CD4-positive, alpha-beta T cell treated with Interleukin-2 at 100 ng/mL for 4 hours (primary cell): ENCODE measurements around the gene CLPTM1L.
"Not testable (repeated sequence)": the region's sequence is repeated elsewhere in the genome, so short reads cannot be mapped to it uniquely, and the experiment has no call there.

Experiments
- DNase-seq: peaks from one replicate; pipeline ENCODE4 v3.0.0-alpha.2; 2020; ENCODE audit warnings: low spot score

The CLPTM1L gene

GRCh38 chr5:1339818-1340210 lies 5.1 kb downstream of the CLPTM1L start:
- not testable (repeated sequence) for DNase-seq

DNA sequence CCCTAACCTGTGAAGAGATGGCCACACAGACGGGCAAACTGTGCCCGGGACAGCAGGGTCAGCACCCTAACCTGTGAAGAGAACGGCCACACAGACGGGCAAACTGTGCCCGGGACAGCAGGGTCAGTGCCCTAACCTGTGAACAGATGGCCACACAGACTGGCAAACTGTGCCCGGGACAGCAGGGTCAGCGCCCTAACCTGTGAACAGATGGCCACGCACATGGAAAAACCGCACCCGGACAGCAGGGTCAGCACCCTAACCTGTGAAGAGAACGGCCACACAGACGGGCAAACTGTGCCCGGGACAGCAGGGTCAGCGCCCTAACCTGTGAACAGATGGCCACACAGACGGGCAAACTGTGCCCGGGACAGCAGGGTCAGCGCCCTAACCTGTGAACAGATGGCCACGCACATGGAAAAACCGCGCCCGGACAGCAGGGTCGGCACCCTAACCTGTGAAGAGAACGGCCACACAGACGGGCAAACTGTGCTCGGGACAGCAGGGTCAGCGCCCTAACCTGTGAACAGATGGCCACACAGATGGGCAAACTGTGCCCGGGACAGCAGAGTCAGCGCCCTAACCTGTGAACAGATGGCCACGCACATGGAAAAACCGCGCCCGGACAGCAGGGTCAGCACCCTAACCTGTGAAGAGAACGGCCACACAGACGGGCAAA lies 5.6 kb downstream of the CLPTM1L start:
- not testable (repeated sequence) for DNase-seq

DNA sequence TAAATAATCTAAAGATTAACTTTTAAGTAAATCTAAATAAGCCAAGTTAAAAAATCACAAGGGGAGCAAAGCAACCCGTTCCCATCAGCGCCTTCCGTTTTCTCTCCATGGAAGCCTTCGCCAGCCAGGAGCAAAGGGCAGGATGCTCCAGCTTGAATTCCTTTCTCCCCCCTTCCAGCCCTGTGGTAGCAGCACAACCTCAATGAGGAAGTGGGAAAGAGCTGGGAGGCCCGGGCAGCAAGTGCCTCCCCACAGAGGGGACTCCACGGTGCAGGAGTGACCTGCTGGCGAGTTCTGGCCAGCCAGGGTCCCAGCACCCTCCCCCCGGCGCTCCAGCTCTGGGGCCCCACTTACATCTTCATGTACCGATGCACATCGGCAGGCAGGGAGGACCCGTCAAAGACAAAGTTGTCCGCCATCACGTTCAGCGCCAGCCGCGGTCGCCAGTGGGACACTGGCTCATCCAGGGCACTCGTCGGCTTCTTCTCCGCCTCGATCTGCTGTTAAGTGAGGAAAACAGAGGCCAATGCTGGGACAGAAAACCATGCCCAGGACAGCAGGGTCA lies 6.3 kb downstream of the CLPTM1L start:
- DNase-seq: no peak

GRCh38 chr5:1338196-1338490 lies 6.8 kb downstream of the CLPTM1L start:
- no peak for DNase-seq

DNA sequence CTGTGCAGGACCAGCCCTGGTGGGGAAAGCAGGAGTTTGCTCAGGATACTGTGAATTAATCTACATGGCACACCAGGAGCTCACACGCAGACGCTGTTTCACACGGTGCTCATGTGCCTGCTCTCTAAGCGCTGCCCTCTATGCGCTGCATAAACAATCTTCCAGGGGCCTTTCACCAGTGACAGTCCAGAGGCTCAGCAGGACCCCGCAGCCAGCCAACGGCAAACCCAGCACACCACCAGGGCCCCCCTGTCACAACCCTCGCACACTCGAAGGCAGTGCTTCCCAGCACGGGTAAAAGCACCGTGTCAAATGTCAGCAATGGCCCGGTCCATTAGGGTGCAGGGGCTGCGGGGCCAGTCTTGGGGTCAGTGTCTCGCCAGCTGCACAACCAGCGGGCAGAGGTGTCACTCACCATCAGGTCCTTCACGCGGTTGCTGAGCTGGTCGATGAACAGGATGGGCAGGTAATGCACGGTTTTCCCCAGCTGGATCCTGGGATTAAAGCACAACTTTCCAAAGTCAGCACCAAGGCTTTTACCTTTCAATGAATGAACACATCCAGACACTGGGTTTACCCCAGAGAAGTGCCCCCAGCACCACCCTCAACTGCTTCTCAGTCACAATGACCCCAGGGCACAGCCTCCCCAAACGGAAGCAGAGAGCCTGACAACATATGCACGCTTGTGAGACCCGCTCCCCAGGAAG lies 7.3 kb downstream of the CLPTM1L start:
- DNase-seq: no peak

DNA sequence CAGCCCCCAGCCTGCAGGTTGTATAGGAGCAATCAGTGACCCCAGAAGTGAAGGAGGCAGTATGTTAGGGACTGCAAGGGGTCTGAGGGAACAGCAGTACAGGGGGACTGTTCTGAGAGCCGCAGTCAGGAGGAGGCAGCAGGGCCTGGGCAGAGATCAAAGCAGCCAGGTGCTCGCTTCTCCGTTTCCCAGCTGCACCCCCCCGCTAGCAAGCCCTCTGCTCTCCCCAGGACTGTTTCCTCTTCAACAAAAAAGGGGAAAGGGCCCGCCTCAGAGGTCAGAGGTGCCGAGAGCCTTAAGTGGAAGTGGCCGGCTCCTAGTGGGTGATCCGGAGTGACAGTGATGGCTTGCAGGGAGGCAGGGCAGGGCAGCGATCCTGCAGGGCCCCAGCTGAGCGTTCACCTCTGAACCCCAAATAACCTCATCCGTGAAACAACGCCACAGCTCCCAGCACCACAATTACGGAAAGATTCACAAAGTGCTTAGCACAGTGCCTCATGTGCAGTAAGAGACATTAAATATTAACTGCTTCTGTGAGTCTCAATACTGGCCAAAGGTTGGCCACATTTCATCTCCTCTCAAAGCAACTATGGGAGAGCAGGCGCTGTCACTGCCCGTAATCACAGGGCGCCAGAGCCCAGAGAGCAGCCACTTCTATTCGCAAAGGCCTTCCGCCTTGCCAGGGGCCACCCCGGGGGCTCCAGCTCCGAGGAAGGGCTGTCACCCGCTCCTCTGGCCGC lies 8.0 kb downstream of the CLPTM1L start:
- DNase-seq: no peak

GRCh38 chr5:1336106-1336561 lies 8.8 kb downstream of the CLPTM1L start:
- no peak for DNase-seq

DNA sequence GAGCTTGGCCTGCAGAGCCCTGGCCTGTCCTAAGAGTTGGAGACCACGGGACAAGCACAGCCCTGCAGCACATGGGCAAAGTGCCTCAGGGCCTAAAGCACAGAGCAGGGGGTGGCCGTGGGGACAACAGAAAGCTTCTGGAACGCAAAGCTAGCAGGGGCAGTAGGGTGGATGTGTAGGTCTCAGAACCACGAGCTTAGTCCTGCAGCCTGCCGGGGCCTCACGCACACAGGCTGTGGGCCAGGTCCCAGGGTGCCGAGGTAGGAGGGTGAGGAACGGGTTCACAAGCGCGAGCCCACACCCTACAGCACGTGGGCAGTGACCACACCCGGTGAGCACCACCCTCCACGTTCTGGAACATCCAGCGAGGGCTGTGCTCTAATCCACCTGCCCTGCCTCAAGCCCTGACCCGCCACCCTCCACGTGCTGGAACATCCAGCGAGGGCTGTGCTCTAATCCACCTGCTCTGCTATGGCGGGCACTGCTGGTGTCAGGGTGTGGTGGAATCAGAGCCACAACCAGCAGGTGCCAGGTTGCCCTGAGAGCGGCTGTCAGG lies 9.3 kb downstream of the CLPTM1L start:
- DNase-seq: no peak

DNA sequence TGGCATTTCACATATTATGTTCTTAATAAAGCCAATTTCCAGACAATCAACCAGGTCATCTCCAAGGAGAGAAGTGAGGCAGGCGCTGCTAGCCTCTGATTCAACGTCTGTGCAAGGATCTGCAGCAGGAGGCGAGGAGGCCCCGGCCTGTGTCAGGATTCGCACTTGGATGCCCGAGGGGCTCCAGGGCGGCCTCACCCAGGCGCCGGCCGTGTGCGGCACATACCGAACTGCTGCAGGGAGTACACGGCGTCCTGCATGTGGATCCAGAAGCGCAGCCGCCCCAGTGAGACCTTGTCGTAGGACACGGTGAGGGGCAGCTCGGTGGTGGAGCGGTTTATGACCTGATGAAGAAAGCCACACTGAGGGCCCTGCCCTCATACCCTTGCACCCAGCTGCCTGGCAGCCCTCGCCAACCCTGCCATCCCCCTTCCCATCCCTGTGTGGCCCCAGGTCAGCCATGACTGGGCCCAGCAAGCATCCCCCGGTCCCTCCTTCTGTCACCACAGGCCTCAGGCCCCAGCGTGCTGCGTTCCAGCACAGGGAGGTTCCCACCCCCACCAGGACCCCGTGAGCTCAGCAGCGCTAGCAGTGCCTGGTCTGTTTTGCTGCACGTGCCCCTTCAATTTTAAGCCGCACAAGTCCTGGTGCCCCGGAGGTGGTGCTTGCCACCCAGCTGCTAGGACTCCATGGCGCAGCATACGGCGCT lies 9.9 kb downstream of the CLPTM1L start:
- DNase-seq: no peak

- DNase-seq: no peak
Observed at GRCh38 chr5:1333986-1334385, 10.9 kb downstream of the CLPTM1L start.

GRCh38 chr5:1333286-1333685 lies 11.6 kb downstream of the CLPTM1L start:
- DNase-seq: not testable (repeated sequence)

DNA sequence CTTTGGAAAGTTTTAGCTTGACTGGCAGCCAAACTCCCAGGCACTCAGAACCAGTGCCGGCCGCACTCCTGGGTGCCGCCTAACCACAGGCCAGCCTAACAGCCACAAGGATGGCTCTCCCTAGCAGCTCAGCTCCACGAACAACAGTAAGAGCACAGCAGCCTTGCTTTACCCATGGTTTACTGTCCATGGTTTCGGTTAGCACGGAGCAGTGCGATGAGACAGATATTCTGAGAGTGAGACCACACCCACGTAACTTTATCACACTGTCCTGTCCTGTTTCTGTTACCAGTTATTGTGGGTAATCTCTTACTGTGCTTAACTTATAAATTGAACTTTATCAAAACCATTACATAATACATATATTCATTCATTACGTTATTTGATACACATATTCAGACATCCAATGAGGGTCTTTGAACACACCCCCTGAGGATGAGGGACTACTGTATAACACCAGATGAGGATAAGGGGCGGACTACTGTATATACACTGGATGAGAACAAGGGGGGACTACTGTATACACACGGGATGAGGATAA lies 12.4 kb downstream of the CLPTM1L start:
- no peak for DNase-seq

GRCh38 chr5:1331861-1332405 lies 13.0 kb downstream of the CLPTM1L start:
- no peak for DNase-seq

- no peak for DNase-seq
Observed at GRCh38 chr5:1330847-1331831, 13.8 kb downstream of the CLPTM1L start.

- no peak for DNase-seq
Observed at GRCh38 chr5:1330146-1330846, 14.6 kb downstream of the CLPTM1L start.

DNA sequence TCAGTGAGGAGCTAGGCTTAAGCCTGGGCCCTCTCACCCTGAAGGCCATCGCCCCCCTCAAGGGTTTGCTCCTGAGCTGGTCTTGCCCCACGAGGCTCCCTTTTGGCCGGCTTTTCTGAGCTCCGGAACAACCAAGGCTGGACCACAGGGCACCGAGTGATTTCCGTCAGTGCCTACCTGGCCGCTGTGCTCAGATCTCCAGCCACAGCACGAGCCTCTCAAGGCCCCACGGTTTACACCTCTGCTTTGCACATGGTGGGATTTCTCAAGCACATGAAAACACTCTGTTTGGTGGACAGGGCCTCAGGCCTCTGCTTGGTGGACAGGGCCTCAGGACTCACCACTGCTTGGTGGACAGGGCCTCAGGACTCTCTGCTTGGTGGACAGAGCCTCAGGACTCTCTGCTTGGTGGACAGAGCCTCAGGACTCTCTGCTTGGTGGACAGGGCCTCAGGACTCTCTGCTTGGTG lies 15.8 kb downstream of the CLPTM1L start:
- DNase-seq: no peak

GRCh38 chr5:1328237-1329110 lies 16.4 kb downstream of the CLPTM1L start:
- DNase-seq: not testable (repeated sequence)
